H9 (cell line): Measurements from ENCODE around the gene CHD3. TPM values are rescaled to one million over a fixed set of nuclear protein-coding genes. Genes with fewer than 3 reads are reported as not detected.

Experiments
- DNase-seq: peaks from one replicate; pipeline ENCODE4 v3.0.0-alpha.2; 2017
- H2AFZ ChIP-seq: one replicate; pipeline ENCODE4 v1.6.1; 2013; ENCODE audit warnings: mild to moderate bottlenecking, low read length, control low read depth, moderate library complexity
- H2AK5ac ChIP-seq: 2 replicates; pipeline ENCODE4 v1.6.1; 2013; ENCODE audit warnings: low read length, control low read depth, mixed read lengths; ENCODE audit not compliant: insufficient read length
- H2BK120ac ChIP-seq: one replicate; pipeline ENCODE4 v1.6.1; 2013; ENCODE audit warnings: low read depth, mild to moderate bottlenecking, low read length, control low read depth, inconsistent platforms; ENCODE audit not compliant: poor library complexity, severe bottlenecking
- H2BK12ac ChIP-seq: 2 replicates; pipeline ENCODE4 v1.6.1; 2013; ENCODE audit warnings: low read length, control low read depth, mixed read lengths, low read depth; ENCODE audit not compliant: insufficient read length
- H2BK15ac ChIP-seq: 2 replicates; pipeline ENCODE4 v1.6.1; 2013; ENCODE audit warnings: low read depth, low read length, control low read depth
- H2BK20ac ChIP-seq: one replicate; pipeline ENCODE4 v1.6.1; 2013; ENCODE audit warnings: low read depth, mild to moderate bottlenecking, low read length, control low read depth, inconsistent platforms; ENCODE audit not compliant: poor library complexity, severe bottlenecking
- H2BK5ac ChIP-seq: 2 replicates; pipeline ENCODE4 v1.6.1; 2013; ENCODE audit warnings: low read length, control low read depth, mixed read lengths; ENCODE audit not compliant: insufficient read length
- H3K14ac ChIP-seq: 2 replicates; pipeline ENCODE4 v1.6.1; 2013; ENCODE audit warnings: low read length, control low read depth; ENCODE audit not compliant: insufficient read depth
- H3K18ac ChIP-seq: 2 replicates; pipeline ENCODE4 v1.6.1; 2013; ENCODE audit warnings: low read depth, mild to moderate bottlenecking, mixed read lengths, low read length, control low read depth; ENCODE audit not compliant: insufficient read length
- H3K23ac ChIP-seq: 2 replicates; pipeline ENCODE4 v1.6.1; 2013; ENCODE audit warnings: low read length, control low read depth, mixed read lengths, low read depth; ENCODE audit not compliant: insufficient read length
- H3K23me2 ChIP-seq: 2 replicates; pipeline ENCODE4 v1.6.1; 2013; ENCODE audit warnings: low read depth, mild to moderate bottlenecking, mixed read lengths, low read length, control low read depth; ENCODE audit not compliant: insufficient read length, poor library complexity, severe bottlenecking
- H3K27ac ChIP-seq: 2 replicates; pipeline ENCODE4 v1.5.1; 2013; ENCODE audit warnings: low read length, control low read depth, mixed read lengths, low read depth; ENCODE audit not compliant: insufficient read length
- H3K27me3 ChIP-seq: 2 replicates; pipeline ENCODE4 v1.6.1; 2013; ENCODE audit warnings: low read length, control low read depth, inconsistent platforms; ENCODE audit not compliant: insufficient read depth
- H3K4ac ChIP-seq: 2 replicates; pipeline ENCODE4 v1.6.1; 2013; ENCODE audit warnings: low read depth, mild to moderate bottlenecking, control low read depth, inconsistent platforms, low read length, moderate library complexity
- H3K4me1 ChIP-seq: 2 replicates; pipeline ENCODE4 v1.6.1; 2013; ENCODE audit warnings: low read length, control low read depth, inconsistent platforms; ENCODE audit not compliant: insufficient read depth
- H3K4me2 ChIP-seq: 2 replicates; pipeline ENCODE4 v1.6.1; 2013; ENCODE audit warnings: low read length, control low read depth, mixed read lengths; ENCODE audit not compliant: insufficient read length, insufficient read depth
- H3K56ac ChIP-seq: 2 replicates; pipeline ENCODE4 v1.6.1; 2013; ENCODE audit warnings: low read depth, mild to moderate bottlenecking, mixed read lengths, low read length, control low read depth; ENCODE audit not compliant: insufficient read length
- H3K79me1 ChIP-seq: 2 replicates; pipeline ENCODE4 v1.6.1; 2013; ENCODE audit warnings: low read depth, mild to moderate bottlenecking, moderate library complexity, low read length, control low read depth, inconsistent platforms; ENCODE audit not compliant: insufficient read depth, poor library complexity, severe bottlenecking
- H3K79me2 ChIP-seq: 2 replicates; pipeline ENCODE4 v1.6.1; 2013; ENCODE audit warnings: low read length, control low read depth, inconsistent platforms; ENCODE audit not compliant: insufficient read depth
- H3K9ac ChIP-seq: 2 replicates; pipeline ENCODE4 v1.6.1; 2013; ENCODE audit warnings: low read length, control low read depth, mixed read lengths; ENCODE audit not compliant: insufficient read length; ENCODE audit errors: extremely low read depth
- H3K9me3 ChIP-seq: one replicate; pipeline ENCODE4 v1.6.1; 2013; ENCODE audit warnings: low read depth, low read length, inconsistent platforms; ENCODE audit not compliant: control insufficient read depth
- H3T11ph ChIP-seq: one replicate; pipeline ENCODE4 v1.6.1; 2013; ENCODE audit warnings: mild to moderate bottlenecking, low read length, control low read depth, inconsistent platforms
- H4K20me1 ChIP-seq: one replicate; pipeline ENCODE4 v1.6.1; 2013; ENCODE audit not compliant: control insufficient read depth, insufficient read length, insufficient read depth
- H4K5ac ChIP-seq: 2 replicates; pipeline ENCODE4 v1.6.1; 2013; ENCODE audit warnings: low read depth, mild to moderate bottlenecking, mixed read lengths, low read length, control low read depth; ENCODE audit not compliant: insufficient read length
- H4K8ac ChIP-seq: replicated peaks from 2 replicates; pipeline ENCODE4 v1.6.1; 2013; ENCODE audit warnings: low read length, control low read depth, mixed read lengths, low read depth; ENCODE audit not compliant: insufficient read length
- H4K91ac ChIP-seq: 2 replicates; pipeline ENCODE4 v1.6.1; 2013; ENCODE audit warnings: low read depth, mild to moderate bottlenecking, moderate library complexity, mixed read lengths, low read length, control low read depth; ENCODE audit not compliant: insufficient read length
- H3K27ac Mint-ChIP-seq, 3 experiments: 2 replicates in 2 of 3; 3 replicates in 1 of 3; pipeline ENCODE4 v1.8.0; 2020 to 2021; ENCODE audit warnings: mixed read lengths in 3 of 3, mild to moderate bottlenecking in 1 of 3, moderate library complexity in 1 of 3
- H3K27me3 Mint-ChIP-seq: 2 replicates; pipeline ENCODE4 v1.8.0; 2021; ENCODE audit warnings: low read depth, mild to moderate bottlenecking, moderate library complexity, mixed read lengths
- H3K36me3 Mint-ChIP-seq, 3 experiments: 2 replicates in 2 of 3; 3 replicates in 1 of 3; pipeline ENCODE4 v1.8.0; 2020 to 2021; ENCODE audit warnings: low read depth in 3 of 3, mixed read lengths in 3 of 3; ENCODE audit not compliant: insufficient read depth in 1 of 3
- H3K4me1 Mint-ChIP-seq, 2 experiments: 2 replicates each; pipeline ENCODE4 v1.8.0; 2020; ENCODE audit warnings: mixed read lengths in 2 of 2
- H3K4me3 Mint-ChIP-seq, 2 experiments: 2 replicates in 1 of 2; 3 replicates in 1 of 2; pipeline ENCODE4 v1.8.0; 2020 to 2021; ENCODE audit warnings: mild to moderate bottlenecking in 2 of 2, mixed read lengths in 2 of 2, moderate library complexity in 1 of 2
- H3K9me3 Mint-ChIP-seq, 2 experiments: 2 replicates in 1 of 2; 3 replicates in 1 of 2; pipeline ENCODE4 v1.8.0; 2020; ENCODE audit warnings: mild to moderate bottlenecking in 2 of 2, mixed read lengths in 2 of 2, moderate library complexity in 1 of 2
- CTCF ChIP-seq: fragments of 200-600 bp; sonication (generic); conservative IDR thresholded peaks from 3 replicates; pipeline ENCODE4 v1.8.0; 2021; ENCODE audit warnings: antibody characterized with exemption, mild to moderate bottlenecking
- WGBS: extraction: QIAGEN DNeasy Blood & Tissue Kit; methylation state at CpG from one replicate; pipeline ENCODE4 v1.1.7; 2013; ENCODE audit warnings: missing lambda C conversion rate, low lambda C conversion rate, mixed read lengths; ENCODE audit not compliant: insufficient read length; ENCODE audit errors: extremely low coverage; 5-methylcytosine and 5-hydroxymethylcytosine counted together
- total RNA-seq: library from RNA; stranded (reverse); gene quantifications from 2 replicates; pipeline ENCODE4 v1.2.1, GENCODE V29; 2021

The CHD3 gene
- total RNA-seq, 1 experiment from 2014 or later = 33.2 TPM

GRCh38 chr17:7853691-7854038 lies 34.9 kb upstream of the CHD3 start:
- H3K27me3 Mint-ChIP-seq = peaks cover 18% of the 10 kb centered on the region
- peaks cover 35% of the 10 kb centered on the region for H3K23me2 ChIP-seq
- H3K56ac ChIP-seq = no peak overlapping the region
- H4K8ac ChIP-seq = no peak overlapping the region
- no peaks in the 10 kb centered on the region for H3K79me1 ChIP-seq
- H3K4me1 ChIP-seq = no peaks in the 10 kb centered on the region; the same call in 1 of the 2 replicates
- no peak overlapping the region for H3K4ac ChIP-seq
- no peak overlapping the region for H2AK5ac ChIP-seq
- H4K91ac ChIP-seq = no peak overlapping the region
- no peak overlapping the region for H2BK12ac ChIP-seq
- no peak overlapping the region for H3K18ac ChIP-seq
- no CpG with 5 or more reads among the region's 21 CpGs for WGBS
- H3K14ac ChIP-seq = no peak overlapping the region
- DNase-seq = peak; percentile 64
- H3T11ph ChIP-seq = no peak overlapping the region
- no peak overlapping the region for H2BK15ac ChIP-seq
- peaks cover 30% of the 10 kb centered on the region; the same call in 1 of the 2 replicates for H3K27me3 ChIP-seq
- H2BK5ac ChIP-seq = no peak overlapping the region
- TF ChIP-seq CTCF = no peak
- H4K20me1 ChIP-seq = no peaks in the 10 kb centered on the region
- H3K4me2 ChIP-seq = peak overlapping the region; percentile 35
- no peaks in the 10 kb centered on the region for H3K9me3 ChIP-seq
- no peaks in the 10 kb centered on the region for H3K79me2 ChIP-seq
- no peak overlapping the region for H3K27ac Mint-ChIP-seq
- H3K36me3 Mint-ChIP-seq = peaks cover 0 to 35% (median 20%) of the 10 kb centered on the region in 3 experiments; a peak in 4 of 7 replicates
- no peak overlapping the region for H2AFZ ChIP-seq
- peaks cover 19 to 33% of the 10 kb centered on the region in 2 experiments for H3K4me1 Mint-ChIP-seq
- no peak overlapping the region for H2BK20ac ChIP-seq
- no peak overlapping the region for H4K5ac ChIP-seq
- H3K23ac ChIP-seq = no peak overlapping the region
- H3K4me3 Mint-ChIP-seq = peak overlapping the region in 1 of 2 experiments; percentile 30; a peak in 4 of 5 replicates
- no peak overlapping the region for H3K27ac ChIP-seq
- H2BK120ac ChIP-seq = no peak overlapping the region
- 0 out of 5 replicates have a peak, but pooled peaks cover 0 to 3% of the 10 kb centered on the region in 2 experiments for H3K9me3 Mint-ChIP-seq
- H3K9ac ChIP-seq = no peak overlapping the region
